ENCODE data around the gene STAB1.

- TF ChIP-seq CTCF (IDR thresholded peaks at IDR 0.05) (no peak), POLR2A (IDR thresholded peaks at IDR 0.05) (no peak)
Measured at GRCh38 chr3:52531860-52532516, 36.9 kb downstream of the STAB1 start.
